ENCODE measurements around the gene FAM83B.

FAM83B gene

GRCh38 chr6:54910431-54910884, 63.9 kb downstream of the FAM83B start:
- Histone ChIP-seq H3K27me3 (replicated peaks; ENCODE audit: control insufficient read depth, insufficient read depth, low read length) (no peaks in the 10 kb centered on the region), H3K36me3 (ENCODE audit: control insufficient read depth, insufficient read depth, low read length) (no peaks in the 10 kb centered on the region), H3K4me3 (replicated peaks; ENCODE audit: low read depth, low read length) (no peak overlapping the region)
- DNase-seq (ENCODE audit: extremely low read depth, insufficient read length): no peak
- no peak for TF ChIP-seq CTCF (IDR thresholded peaks at IDR 0.05; ENCODE audit: insufficient read depth, low read length, poor library complexity, severe bottlenecking)

- Histone ChIP-seq H3K27me3 (replicated peaks; ENCODE audit: control insufficient read depth, insufficient read depth, low read length) (no peaks in the 10 kb centered on the region), H3K36me3 (ENCODE audit: control insufficient read depth, insufficient read depth, low read length) (no peaks in the 10 kb centered on the region), H3K4me3 (replicated peaks; ENCODE audit: low read depth, low read length) (no peak overlapping the region)
- no peak for TF ChIP-seq CTCF (IDR thresholded peaks at IDR 0.05; ENCODE audit: insufficient read depth, low read length, poor library complexity, severe bottlenecking)
- DNase-seq (ENCODE audit: extremely low read depth, insufficient read length): no peak
Observed at GRCh38 chr6:54910921-54911320, 64.3 kb downstream of the FAM83B start.

- TF ChIP-seq CTCF (IDR thresholded peaks at IDR 0.05; ENCODE audit: insufficient read depth, low read length, poor library complexity, severe bottlenecking): no peak
- Histone ChIP-seq H3K4me3 (replicated peaks; ENCODE audit: low read depth, low read length) (no peak overlapping the region), H3K36me3 (ENCODE audit: control insufficient read depth, insufficient read depth, low read length) (no peaks in the 10 kb centered on the region), H3K27me3 (replicated peaks; ENCODE audit: control insufficient read depth, insufficient read depth, low read length) (no peaks in the 10 kb centered on the region)
- DNase-seq (ENCODE audit: extremely low read depth, insufficient read length): no peak
Observed at GRCh38 chr6:54913211-54913610, 66.6 kb downstream of the FAM83B start.

GRCh38 chr6:54916858-54917257, 70.3 kb downstream of the FAM83B start:
- no peak for DNase-seq (ENCODE audit: extremely low read depth, insufficient read length)
- Histone ChIP-seq H3K36me3 (ENCODE audit: control insufficient read depth, insufficient read depth, low read length) (no peaks in the 10 kb centered on the region), H3K4me3 (replicated peaks; ENCODE audit: low read depth, low read length) (no peak overlapping the region), H3K27me3 (replicated peaks; ENCODE audit: control insufficient read depth, insufficient read depth, low read length) (no peaks in the 10 kb centered on the region)
- TF ChIP-seq CTCF (IDR thresholded peaks at IDR 0.05; ENCODE audit: insufficient read depth, low read length, poor library complexity, severe bottlenecking): no peak

GRCh38 chr6:54920628-54921027, 74.1 kb downstream of the FAM83B start:
- no peak for TF ChIP-seq CTCF (IDR thresholded peaks at IDR 0.05; ENCODE audit: insufficient read depth, low read length, poor library complexity, severe bottlenecking)
- DNase-seq (ENCODE audit: extremely low read depth, insufficient read length): no peak
- no peaks in the 10 kb centered on the region for H3K27me3 ChIP-seq (replicated peaks; ENCODE audit: control insufficient read depth, insufficient read depth, low read length)
- no peaks in the 10 kb centered on the region for H3K36me3 ChIP-seq (ENCODE audit: control insufficient read depth, insufficient read depth, low read length)
- H3K4me3 ChIP-seq (replicated peaks; ENCODE audit: low read depth, low read length): no peak overlapping the region

- DNase-seq (ENCODE audit: extremely low read depth, insufficient read length): no peak
- no peaks in the 10 kb centered on the region for H3K27me3 ChIP-seq (replicated peaks; ENCODE audit: control insufficient read depth, insufficient read depth, low read length)
- H3K4me3 ChIP-seq (replicated peaks; ENCODE audit: low read depth, low read length): no peak overlapping the region
- no peaks in the 10 kb centered on the region for H3K36me3 ChIP-seq (ENCODE audit: control insufficient read depth, insufficient read depth, low read length)
- no peak for TF ChIP-seq CTCF (IDR thresholded peaks at IDR 0.05; ENCODE audit: insufficient read depth, low read length, poor library complexity, severe bottlenecking)
Observed at GRCh38 chr6:54921891-54922290, 75.3 kb downstream of the FAM83B start.
